Activated naive CD8-positive, alpha-beta T cell (primary cell): ENCODE measurements around the gene KCNK2.
"Not testable (repeated sequence)": the region's sequence is repeated elsewhere in the genome, so short reads cannot be mapped to it uniquely, and the experiment has no call there.

ENCODE experiments used
- H3K27ac Mint-ChIP-seq: one replicate; pipeline ENCODE4 v1.8.0; 2021; ENCODE audit warnings: mixed read lengths
- H3K27me3 Mint-ChIP-seq: one replicate; pipeline ENCODE4 v1.8.0; 2021; ENCODE audit warnings: mixed read lengths
- H3K36me3 Mint-ChIP-seq: one replicate; pipeline ENCODE4 v1.8.0; 2021; ENCODE audit warnings: mixed read lengths
- H3K4me1 Mint-ChIP-seq: one replicate; pipeline ENCODE4 v1.8.0; 2021; ENCODE audit warnings: low read depth, mixed read lengths
- H3K4me3 Mint-ChIP-seq: one replicate; pipeline ENCODE4 v1.8.0; 2021; ENCODE audit warnings: mild to moderate bottlenecking, mixed read lengths
- H3K9me3 Mint-ChIP-seq: one replicate; pipeline ENCODE4 v1.8.0; 2021; ENCODE audit warnings: low read depth, mixed read lengths

The KCNK2 gene

GRCh38 chr1:215160351-215160750 is 77.8 kb downstream of the KCNK2 start:
- Mint-ChIP-seq H3K27me3 (peaks cover 7% of the 10 kb centered on the region), H3K9me3 (peaks cover 11% of the 10 kb centered on the region), H3K4me3 (no peak overlapping the region), H3K27ac (no peak overlapping the region), H3K4me1 (no peaks in the 10 kb centered on the region), H3K36me3 (no peaks in the 10 kb centered on the region)

GRCh38 chr1:215163144-215163543 is 80.6 kb downstream of the KCNK2 start:
- H3K36me3 Mint-ChIP-seq, H3K27ac Mint-ChIP-seq, H3K4me3 Mint-ChIP-seq, H3K4me1 Mint-ChIP-seq, H3K27me3 Mint-ChIP-seq: not testable (repeated sequence)
- H3K9me3 Mint-ChIP-seq: peaks cover 11% of the 10 kb centered on the region

- Mint-ChIP-seq H3K36me3 (no peaks in the 10 kb centered on the region), H3K4me1 (no peaks in the 10 kb centered on the region), H3K4me3 (no peak overlapping the region), H3K27me3 (peaks cover 4% of the 10 kb centered on the region), H3K27ac (no peak overlapping the region), H3K9me3 (peaks cover 7% of the 10 kb centered on the region)
Measured at GRCh38 chr1:215166886-215167285, 84.3 kb downstream of the KCNK2 start.

- Mint-ChIP-seq H3K36me3 (no peaks in the 10 kb centered on the region), H3K27me3 (peaks cover 2% of the 10 kb centered on the region), H3K27ac (no peak overlapping the region), H3K4me3 (no peak overlapping the region), H3K4me1 (no peaks in the 10 kb centered on the region), H3K9me3 (peaks cover 9% of the 10 kb centered on the region)
Measured at GRCh38 chr1:215181518-215181917, 99.0 kb downstream of the KCNK2 start.

- Mint-ChIP-seq H3K9me3 (peaks cover 9% of the 10 kb centered on the region), H3K27me3 (peaks cover 3% of the 10 kb centered on the region), H3K4me3 (no peak overlapping the region), H3K27ac (no peak overlapping the region), H3K4me1 (no peaks in the 10 kb centered on the region), H3K36me3 (no peaks in the 10 kb centered on the region)
Measured at GRCh38 chr1:215185067-215185620, 102.6 kb downstream of the KCNK2 start.

GRCh38 chr1:215188302-215188950 is 105.9 kb downstream of the KCNK2 start:
- H3K36me3 Mint-ChIP-seq: no peaks in the 10 kb centered on the region
- H3K4me1 Mint-ChIP-seq: no peaks in the 10 kb centered on the region
- H3K9me3 Mint-ChIP-seq: peaks cover 5% of the 10 kb centered on the region
- peaks cover 4% of the 10 kb centered on the region for H3K27me3 Mint-ChIP-seq
- no peak overlapping the region for H3K27ac Mint-ChIP-seq
- H3K4me3 Mint-ChIP-seq: no peak overlapping the region

GRCh38 chr1:215192306-215192705 is 109.8 kb downstream of the KCNK2 start:
- Mint-ChIP-seq H3K4me3 (no peak overlapping the region), H3K36me3 (no peaks in the 10 kb centered on the region), H3K4me1 (no peaks in the 10 kb centered on the region), H3K27ac (no peak overlapping the region), H3K27me3 (peaks cover 2% of the 10 kb centered on the region), H3K9me3 (no peaks in the 10 kb centered on the region)

- H3K4me3 Mint-ChIP-seq: no peak overlapping the region
- H3K27me3 Mint-ChIP-seq: no peaks in the 10 kb centered on the region
- H3K9me3 Mint-ChIP-seq: no peaks in the 10 kb centered on the region
- H3K36me3 Mint-ChIP-seq: no peaks in the 10 kb centered on the region
- H3K27ac Mint-ChIP-seq: no peak overlapping the region
- no peaks in the 10 kb centered on the region for H3K4me1 Mint-ChIP-seq
Measured at GRCh38 chr1:215198021-215198420, 115.5 kb downstream of the KCNK2 start.

- Mint-ChIP-seq H3K4me3 (no peak overlapping the region), H3K27ac (no peak overlapping the region), H3K27me3 (peaks cover 1% of the 10 kb centered on the region), H3K36me3 (no peaks in the 10 kb centered on the region), H3K4me1 (no peaks in the 10 kb centered on the region), H3K9me3 (no peaks in the 10 kb centered on the region)
Measured at GRCh38 chr1:215200121-215200520, 117.6 kb downstream of the KCNK2 start.

- Mint-ChIP-seq H3K27ac (no peak overlapping the region), H3K27me3 (peaks cover 1% of the 10 kb centered on the region), H3K36me3 (no peaks in the 10 kb centered on the region), H3K4me3 (no peak overlapping the region), H3K4me1 (no peaks in the 10 kb centered on the region), H3K9me3 (no peaks in the 10 kb centered on the region)
Measured at GRCh38 chr1:215201283-215201682, 118.7 kb downstream of the KCNK2 start.

- Mint-ChIP-seq H3K27me3 (peaks cover 1% of the 10 kb centered on the region), H3K27ac (no peak overlapping the region)
Measured at GRCh38 chr1:215202868-215203267, 120.3 kb downstream of the KCNK2 start.

GRCh38 chr1:215210167-215210566 is 127.6 kb downstream of the KCNK2 start:
- Mint-ChIP-seq H3K27ac (no peak overlapping the region), H3K27me3 (peaks cover 3% of the 10 kb centered on the region), H3K9me3 (no peaks in the 10 kb centered on the region), H3K4me1 (no peaks in the 10 kb centered on the region), H3K4me3 (no peak overlapping the region), H3K36me3 (no peaks in the 10 kb centered on the region)

More at GRCh38 chr1:215202868-215203267, 120.3 kb downstream of the KCNK2 start:
- H3K9me3 Mint-ChIP-seq: no peaks in the 10 kb centered on the region
- H3K4me1 Mint-ChIP-seq: no peaks in the 10 kb centered on the region
- no peak overlapping the region for H3K4me3 Mint-ChIP-seq
- H3K36me3 Mint-ChIP-seq: no peaks in the 10 kb centered on the region

- Mint-ChIP-seq H3K27me3 (peaks cover 6% of the 10 kb centered on the region), H3K4me3 (no peak overlapping the region), H3K27ac (no peak overlapping the region), H3K9me3 (no peaks in the 10 kb centered on the region), H3K36me3 (no peaks in the 10 kb centered on the region), H3K4me1 (no peaks in the 10 kb centered on the region)
Measured at GRCh38 chr1:215215846-215216245, 133.3 kb downstream of the KCNK2 start.

- no peaks in the 10 kb centered on the region for H3K9me3 Mint-ChIP-seq
- no peaks in the 10 kb centered on the region for H3K4me1 Mint-ChIP-seq
- peaks cover 3% of the 10 kb centered on the region for H3K27me3 Mint-ChIP-seq
- H3K4me3 Mint-ChIP-seq: no peak overlapping the region
- H3K27ac Mint-ChIP-seq: no peak overlapping the region
- H3K36me3 Mint-ChIP-seq: no peaks in the 10 kb centered on the region
Measured at GRCh38 chr1:215219372-215219771, 136.8 kb downstream of the KCNK2 start.

- no peaks in the 10 kb centered on the region for H3K36me3 Mint-ChIP-seq
- peaks cover 3% of the 10 kb centered on the region for H3K27me3 Mint-ChIP-seq
- no peaks in the 10 kb centered on the region for H3K9me3 Mint-ChIP-seq
- no peak overlapping the region for H3K4me3 Mint-ChIP-seq
- H3K4me1 Mint-ChIP-seq: no peaks in the 10 kb centered on the region
- no peak overlapping the region for H3K27ac Mint-ChIP-seq
Measured at GRCh38 chr1:215220346-215220745, 137.8 kb downstream of the KCNK2 start.

GRCh38 chr1:215226757-215227156 is 144.2 kb downstream of the KCNK2 start:
- no peaks in the 10 kb centered on the region for H3K4me1 Mint-ChIP-seq
- no peak overlapping the region for H3K4me3 Mint-ChIP-seq
- H3K27me3 Mint-ChIP-seq: no peaks in the 10 kb centered on the region
- H3K36me3 Mint-ChIP-seq: no peaks in the 10 kb centered on the region
- no peak overlapping the region for H3K27ac Mint-ChIP-seq
- H3K9me3 Mint-ChIP-seq: no peaks in the 10 kb centered on the region
